CD4-positive, CD25-positive, alpha-beta regulatory T cell (primary cell): ENCODE results near the gene MTHFD2L. TPM values are rescaled to one million over a fixed set of nuclear protein-coding genes. Genes with fewer than 3 reads are reported as not detected.
"Not testable (repeated sequence)": the region's sequence is repeated elsewhere in the genome, so short reads cannot be mapped to it uniquely, and the experiment has no call there.

Experiments used
- ATAC-seq, 2 donors: fragments of 150-1000 bp; cut with Tn5 transposase; one replicate each; pipeline ENCODE4 v1.10.0; 2021; ENCODE audit warnings: low read depth in 2 of 2, moderate number of reproducible peaks in 2 of 2, moderate library complexity in 1 of 2
- DNase-seq, 3 donors: peaks; one replicate each; pipeline versions ENCODE4 v3.0.0 to v3.0.0-alpha.2; 2012 to 2022; ENCODE audit warnings: mixed read lengths in 1 of 3
- H3K27ac ChIP-seq: one replicate; pipeline ENCODE4 v1.7.0; 2013; ENCODE audit warnings: mild to moderate bottlenecking, low read length; ENCODE audit not compliant: insufficient read depth, poor library complexity, severe bottlenecking
- H3K27me3 ChIP-seq: one replicate; pipeline ENCODE4 v1.7.0; 2013; ENCODE audit warnings: low read length; ENCODE audit not compliant: control insufficient read depth, insufficient read depth
- H3K36me3 ChIP-seq: one replicate; pipeline ENCODE4 v1.7.0; 2013; ENCODE audit warnings: mild to moderate bottlenecking, low read length, moderate library complexity; ENCODE audit not compliant: control insufficient read depth, insufficient read depth
- H3K4me1 ChIP-seq: 2 replicates; pipeline ENCODE4 v1.7.0; 2013; ENCODE audit warnings: mild to moderate bottlenecking, low read length; ENCODE audit not compliant: insufficient read depth, control insufficient read depth, poor library complexity, severe bottlenecking
- H3K4me3 ChIP-seq: one replicate; pipeline ENCODE4 v1.7.0; 2013; ENCODE audit warnings: low read depth, mild to moderate bottlenecking, low read length, moderate library complexity
- H3K9me3 ChIP-seq, 2 experiments: 1 replicate in 1 of 2; 2 replicates in 1 of 2; pipeline ENCODE4 v1.7.0; 2013; ENCODE audit warnings: low read length in 2 of 2, mild to moderate bottlenecking in 1 of 2, moderate library complexity in 1 of 2; ENCODE audit not compliant: control insufficient read depth in 2 of 2
- H3K27ac Mint-ChIP-seq, 3 donors: one replicate each; pipeline ENCODE4 v1.8.0; 2020 to 2022; ENCODE audit warnings: mild to moderate bottlenecking in 3 of 3, mixed read lengths in 3 of 3, moderate library complexity in 2 of 3
- H3K27me3 Mint-ChIP-seq: one replicate; pipeline ENCODE4 v1.8.0; 2022; ENCODE audit warnings: mild to moderate bottlenecking, mixed read lengths
- H3K36me3 Mint-ChIP-seq: one replicate; pipeline ENCODE4 v1.8.0; 2020; ENCODE audit warnings: mixed read lengths
- H3K4me1 Mint-ChIP-seq, 4 donors: one replicate each; pipeline ENCODE4 v1.8.0; 2020 to 2022; ENCODE audit warnings: mixed read lengths in 4 of 4, mild to moderate bottlenecking in 1 of 4
- H3K4me3 Mint-ChIP-seq, 4 donors: one replicate each; pipeline ENCODE4 v1.8.0; 2020 to 2022; ENCODE audit warnings: mild to moderate bottlenecking in 4 of 4, mixed read lengths in 4 of 4, moderate library complexity in 3 of 4
- H3K9me3 Mint-ChIP-seq, 7 donors: one replicate each; pipeline ENCODE4 v1.8.0; 2020 to 2022; ENCODE audit warnings: mixed read lengths in 7 of 7, mild to moderate bottlenecking in 3 of 7, moderate library complexity in 2 of 7
- polyA plus RNA-seq, 4 donors: library from polyadenylated mRNA; unstranded; fragments of 300-500 nt; fragmentation: Illumina TruSeq; gene quantifications; one replicate each; pipeline ENCODE4 v1.2.3, GENCODE V29; 2021
- total RNA-seq: library from RNA; stranded (reverse); gene quantifications from one replicate; pipeline ENCODE4 v1.2.3, GENCODE V29; 2022

The MTHFD2L gene
- total and polyA plus RNA-seq, 5 donors from 2014 or later = 2.3 to 6.9 (median 3.9) TPM

- Histone ChIP-seq H3K36me3 (no peaks in the 10 kb centered on the region), H3K27me3 (no peaks in the 10 kb centered on the region), H3K4me1 (no peaks in the 10 kb centered on the region), H3K27ac (no peak overlapping the region), H3K4me3 (no peak overlapping the region), H3K9me3 (no peaks in the 10 kb centered on the region)
- H3K4me3 Mint-ChIP-seq = no peak overlapping the region
- ATAC-seq (no peak), DNase-seq (no peak)
- H3K27ac Mint-ChIP-seq = no peak overlapping the region
- no peaks in the 10 kb centered on the region for H3K4me1 Mint-ChIP-seq
- no peaks in the 10 kb centered on the region for H3K36me3 Mint-ChIP-seq
- no peaks in the 10 kb centered on the region for H3K27me3 Mint-ChIP-seq
- peaks cover 0 to 2% (median 0%) of the 10 kb centered on the region in 7 donors for H3K9me3 Mint-ChIP-seq
Observed at GRCh38 chr4:74125029-74125428, 32.9 kb upstream of the MTHFD2L start.

- no peak for DNase-seq
- H3K27ac ChIP-seq = no peak overlapping the region
- ATAC-seq = no peak
- Mint-ChIP-seq H3K36me3 (no peaks in the 10 kb centered on the region), H3K4me3 (no peak overlapping the region), H3K27me3 (no peaks in the 10 kb centered on the region), H3K27ac (no peak overlapping the region), H3K9me3 (peaks cover 0 to 2% (median 0%) of the 10 kb centered on the region in 7 donors), H3K4me1 (no peaks in the 10 kb centered on the region)
- H3K4me3 ChIP-seq = no peak overlapping the region
- H3K4me1 ChIP-seq = no peaks in the 10 kb centered on the region
- no peaks in the 10 kb centered on the region for H3K9me3 ChIP-seq
- no peaks in the 10 kb centered on the region for H3K27me3 ChIP-seq
- no peaks in the 10 kb centered on the region for H3K36me3 ChIP-seq
Observed at GRCh38 chr4:74127745-74128144, 30.2 kb upstream of the MTHFD2L start.

GRCh38 chr4:74130843-74131242, 27.1 kb upstream of the MTHFD2L start:
- H3K36me3 Mint-ChIP-seq, ATAC-seq: not testable (repeated sequence)

GRCh38 chr4:74132188-74132587, 25.7 kb upstream of the MTHFD2L start:
- H3K4me3 Mint-ChIP-seq, H3K9me3 Mint-ChIP-seq, ATAC-seq, H3K27ac ChIP-seq, H3K36me3 Mint-ChIP-seq, H3K9me3 ChIP-seq, DNase-seq, H3K36me3 ChIP-seq, H3K27me3 Mint-ChIP-seq, H3K27ac Mint-ChIP-seq, H3K27me3 ChIP-seq, H3K4me1 Mint-ChIP-seq, H3K4me3 ChIP-seq, H3K4me1 ChIP-seq: not testable (repeated sequence)

More at GRCh38 chr4:74130843-74131242, 27.1 kb upstream of the MTHFD2L start:
- DNase-seq, H3K4me1 ChIP-seq, H3K9me3 ChIP-seq, H3K4me1 Mint-ChIP-seq, H3K27me3 Mint-ChIP-seq, H3K27me3 ChIP-seq, H3K27ac ChIP-seq, H3K4me3 ChIP-seq, H3K9me3 Mint-ChIP-seq, H3K4me3 Mint-ChIP-seq, H3K36me3 ChIP-seq: not testable (repeated sequence)
- peak overlapping the region in 1 of 3 donors; percentile 4 for H3K27ac Mint-ChIP-seq

- no peak for ATAC-seq
- no peaks in the 10 kb centered on the region for H3K9me3 ChIP-seq
Observed at GRCh38 chr4:74132944-74133343, 25.0 kb upstream of the MTHFD2L start.

GRCh38 chr4:74133786-74134499, 24.0 kb upstream of the MTHFD2L start:
- peaks cover 13% of the 10 kb centered on the region for H3K27me3 Mint-ChIP-seq
- peaks cover 5% of the 10 kb centered on the region for H3K27me3 ChIP-seq

More at GRCh38 chr4:74132944-74133343, 25.0 kb upstream of the MTHFD2L start:
- H3K27ac Mint-ChIP-seq = no peak overlapping the region
- H3K4me1 ChIP-seq = no peaks in the 10 kb centered on the region
- no peaks in the 10 kb centered on the region for H3K36me3 Mint-ChIP-seq
- no peak for DNase-seq
- peaks cover 5% of the 10 kb centered on the region for H3K27me3 ChIP-seq
- no peak overlapping the region for H3K4me3 ChIP-seq
- peaks cover 8% of the 10 kb centered on the region for H3K27me3 Mint-ChIP-seq
- H3K36me3 ChIP-seq = no peaks in the 10 kb centered on the region
- no peaks in the 10 kb centered on the region for H3K4me1 Mint-ChIP-seq
- no peak overlapping the region for H3K4me3 Mint-ChIP-seq
- no peak overlapping the region for H3K27ac ChIP-seq
- H3K9me3 Mint-ChIP-seq = peaks cover 0 to 5% (median 0%) of the 10 kb centered on the region in 7 donors

GRCh38 chr4:74134500-74134852, 23.4 kb upstream of the MTHFD2L start:
- H3K27ac ChIP-seq = no peak overlapping the region
- peaks cover 13% of the 10 kb centered on the region for H3K27me3 Mint-ChIP-seq
- no peak overlapping the region for H3K4me3 ChIP-seq
- H3K4me3 Mint-ChIP-seq = no peak overlapping the region
- no peaks in the 10 kb centered on the region for H3K4me1 ChIP-seq
- DNase-seq = no peak
- H3K36me3 Mint-ChIP-seq = no peaks in the 10 kb centered on the region
- H3K9me3 ChIP-seq = no peaks in the 10 kb centered on the region
- no peak overlapping the region for H3K27ac Mint-ChIP-seq
- peaks cover 5% of the 10 kb centered on the region for H3K27me3 ChIP-seq
- no peaks in the 10 kb centered on the region for H3K36me3 ChIP-seq
- no peak for ATAC-seq
- H3K9me3 Mint-ChIP-seq = peaks cover 0 to 5% (median 0%) of the 10 kb centered on the region in 7 donors
- H3K4me1 Mint-ChIP-seq = no peaks in the 10 kb centered on the region

More at GRCh38 chr4:74133786-74134499, 24.0 kb upstream of the MTHFD2L start:
- Histone ChIP-seq H3K27ac (no peak overlapping the region), H3K36me3 (no peaks in the 10 kb centered on the region), H3K9me3 (no peaks in the 10 kb centered on the region), H3K4me1 (no peaks in the 10 kb centered on the region), H3K4me3 (no peak overlapping the region)
- Mint-ChIP-seq H3K36me3 (no peaks in the 10 kb centered on the region), H3K9me3 (peaks cover 0 to 5% (median 0%) of the 10 kb centered on the region in 7 donors), H3K4me1 (no peaks in the 10 kb centered on the region), H3K27ac (no peak overlapping the region), H3K4me3 (no peak overlapping the region)
- ATAC-seq (no peak), DNase-seq (peak in 2 of 3 donors; percentile 5 to 65)

- Mint-ChIP-seq H3K27me3 (peaks cover 16% of the 10 kb centered on the region), H3K4me1 (no peaks in the 10 kb centered on the region), H3K27ac (no peak overlapping the region), H3K36me3 (no peaks in the 10 kb centered on the region), H3K9me3 (peaks cover 0 to 14% (median 6%) of the 10 kb centered on the region in 7 donors), H3K4me3 (no peak overlapping the region)
- DNase-seq (no peak), ATAC-seq (no peak)
- H3K4me3 ChIP-seq = no peak overlapping the region
- no peaks in the 10 kb centered on the region for H3K4me1 ChIP-seq
- H3K27me3 ChIP-seq = peaks cover 12% of the 10 kb centered on the region
- H3K36me3 ChIP-seq = no peaks in the 10 kb centered on the region
- no peak overlapping the region for H3K27ac ChIP-seq
- H3K9me3 ChIP-seq = no peaks in the 10 kb centered on the region
Observed at GRCh38 chr4:74146581-74147129, 11.3 kb upstream of the MTHFD2L start.
